GM12874 (cell line): ENCODE measurements around the gene TPI1.

Experiments used
- TF ChIP-seq, protein P1 (sequence below): IDR thresholded peaks from 2 replicates; pipeline ENCODE4 v1.5.1; 2011; ENCODE audit warnings: low read depth, mild to moderate bottlenecking, control low read depth, low read length, moderate library complexity; ENCODE audit not compliant: insufficient read depth

The TPI1 gene

DNA sequence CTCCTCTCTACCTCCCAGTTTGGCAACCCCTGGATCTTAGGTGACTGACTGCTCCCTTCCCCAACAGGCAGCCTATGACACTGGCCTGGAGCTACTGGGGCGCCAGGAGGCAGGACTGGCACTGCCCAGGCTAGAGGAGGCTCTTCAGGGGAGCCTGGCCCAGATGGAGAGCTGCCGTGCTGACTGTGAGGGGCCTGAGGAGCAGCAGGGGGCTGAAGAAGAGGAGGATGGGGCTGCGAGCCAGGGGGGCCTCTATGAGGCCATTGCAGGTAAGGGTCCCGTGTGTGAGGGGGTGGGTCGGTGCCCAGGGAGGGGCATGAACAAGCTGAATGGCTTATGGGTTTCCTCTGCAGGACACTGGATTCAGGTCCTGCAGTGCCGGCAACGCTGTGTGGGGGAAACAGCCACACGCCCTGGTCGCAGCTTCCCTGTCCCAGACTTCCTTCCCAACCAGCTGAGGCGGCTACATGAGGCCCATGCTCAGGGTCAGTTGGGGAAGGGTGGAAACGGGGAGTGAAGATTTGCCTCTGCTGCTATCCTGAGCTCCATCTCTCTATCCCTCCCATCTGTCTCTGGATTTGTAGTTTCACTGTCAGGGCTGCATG is 36.9 kb upstream of the TPI1 start:
- TF ChIP-seq, protein P1, sequence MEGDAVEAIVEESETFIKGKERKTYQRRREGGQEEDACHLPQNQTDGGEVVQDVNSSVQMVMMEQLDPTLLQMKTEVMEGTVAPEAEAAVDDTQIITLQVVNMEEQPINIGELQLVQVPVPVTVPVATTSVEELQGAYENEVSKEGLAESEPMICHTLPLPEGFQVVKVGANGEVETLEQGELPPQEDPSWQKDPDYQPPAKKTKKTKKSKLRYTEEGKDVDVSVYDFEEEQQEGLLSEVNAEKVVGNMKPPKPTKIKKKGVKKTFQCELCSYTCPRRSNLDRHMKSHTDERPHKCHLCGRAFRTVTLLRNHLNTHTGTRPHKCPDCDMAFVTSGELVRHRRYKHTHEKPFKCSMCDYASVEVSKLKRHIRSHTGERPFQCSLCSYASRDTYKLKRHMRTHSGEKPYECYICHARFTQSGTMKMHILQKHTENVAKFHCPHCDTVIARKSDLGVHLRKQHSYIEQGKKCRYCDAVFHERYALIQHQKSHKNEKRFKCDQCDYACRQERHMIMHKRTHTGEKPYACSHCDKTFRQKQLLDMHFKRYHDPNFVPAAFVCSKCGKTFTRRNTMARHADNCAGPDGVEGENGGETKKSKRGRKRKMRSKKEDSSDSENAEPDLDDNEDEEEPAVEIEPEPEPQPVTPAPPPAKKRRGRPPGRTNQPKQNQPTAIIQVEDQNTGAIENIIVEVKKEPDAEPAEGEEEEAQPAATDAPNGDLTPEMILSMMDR: no peak

DNA sequence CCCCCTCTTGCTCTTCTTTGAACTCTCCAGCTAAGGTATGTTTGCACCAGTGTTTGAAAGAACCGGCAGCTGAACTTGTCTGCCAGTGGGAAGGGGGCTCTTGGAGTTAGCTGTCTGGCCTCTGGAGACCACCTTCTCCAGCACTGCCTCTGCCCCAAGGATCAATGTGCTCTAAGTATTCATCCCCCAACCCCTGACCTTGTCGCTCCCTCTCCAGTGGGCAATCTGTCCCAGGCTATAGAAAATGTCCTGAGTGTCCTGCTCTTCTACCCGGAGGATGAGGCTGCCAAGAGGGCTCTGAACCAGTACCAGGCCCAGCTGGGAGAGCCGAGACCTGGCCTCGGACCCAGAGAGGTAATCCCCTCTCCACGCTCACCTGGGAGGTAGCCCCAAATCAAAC is 36.3 kb upstream of the TPI1 start:
- TF ChIP-seq, protein P1: no peak

DNA sequence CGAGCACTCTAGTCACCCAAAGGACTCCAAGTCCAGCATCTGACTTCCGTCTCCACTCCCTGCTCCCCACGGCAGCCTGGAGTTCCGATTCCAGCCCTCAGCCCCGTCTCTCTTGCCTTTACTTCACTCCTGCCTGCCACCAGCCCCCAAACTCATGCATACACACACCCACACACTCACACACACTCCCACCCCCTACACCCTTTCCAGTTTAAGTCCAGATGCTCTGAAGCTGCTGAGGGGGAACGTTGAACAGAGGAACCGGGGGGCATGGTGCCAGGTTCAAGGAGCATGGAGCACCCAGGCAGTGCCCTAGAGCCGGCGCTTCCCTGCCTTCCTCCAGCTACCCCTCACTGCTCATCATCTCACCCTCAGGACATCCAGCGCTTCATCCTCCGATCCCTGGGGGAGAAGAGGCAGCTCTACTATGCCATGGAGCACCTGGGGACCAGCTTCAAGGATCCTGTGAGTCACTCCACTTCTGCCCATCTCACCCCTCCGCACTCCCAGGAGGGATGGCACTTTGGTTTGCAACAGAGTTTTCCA is 35.8 kb upstream of the TPI1 start:
- TF ChIP-seq, protein P1: no peak

DNA sequence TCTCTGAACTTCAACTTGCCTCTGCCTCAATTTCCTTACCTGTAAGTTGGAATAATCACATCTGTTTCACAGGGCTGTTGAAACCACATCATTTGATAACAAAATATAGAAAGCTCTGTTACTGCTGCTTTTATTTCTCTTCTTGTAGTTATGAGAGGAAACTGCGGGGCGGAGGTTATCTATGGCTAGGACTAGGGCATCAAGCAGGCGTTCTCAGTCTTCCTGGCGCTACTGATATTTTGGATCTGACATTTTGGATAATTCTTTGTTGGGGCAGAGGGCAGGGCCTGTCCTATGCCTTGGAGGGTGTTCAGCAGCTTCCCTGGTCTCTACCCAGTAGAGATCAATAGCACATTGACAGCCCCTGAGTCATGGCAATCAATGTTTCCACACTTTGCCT is 35.2 kb upstream of the TPI1 start:
- TF ChIP-seq, protein P1: no peak

DNA sequence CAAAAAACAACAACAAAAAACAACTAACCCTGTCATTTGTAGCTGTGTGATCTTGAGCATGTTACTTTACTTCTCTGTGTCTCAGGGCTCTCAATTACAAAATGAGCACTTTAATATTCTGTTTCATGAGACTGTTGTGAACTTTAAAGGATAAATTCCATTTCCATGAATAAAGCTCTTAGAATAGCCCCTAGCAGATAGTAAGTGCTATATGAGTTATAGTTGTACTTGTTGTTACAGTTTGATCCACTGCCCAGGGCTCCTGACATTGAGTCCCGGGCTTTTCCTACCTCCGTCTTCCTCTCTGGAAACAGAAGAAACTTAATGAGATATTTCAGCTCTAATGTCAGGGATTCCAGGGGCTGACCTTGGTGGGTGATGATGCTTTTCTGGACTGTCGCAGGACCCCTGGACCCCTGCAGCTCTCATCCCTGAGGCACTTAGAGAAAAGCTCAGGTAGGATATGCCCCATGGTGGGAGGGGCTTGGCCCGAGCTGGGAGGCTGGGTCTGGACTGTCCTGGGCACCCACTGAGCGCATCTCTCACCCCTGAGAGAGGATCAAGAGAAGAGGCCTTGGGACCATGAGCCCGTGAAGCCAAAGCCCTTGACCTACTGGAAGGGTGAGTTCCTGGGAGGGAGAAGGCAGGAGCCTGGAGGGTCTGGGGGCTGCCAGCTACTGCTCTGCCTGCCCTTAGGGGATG is 34.0 kb upstream of the TPI1 start:
- TF ChIP-seq, protein P1: no peak

DNA sequence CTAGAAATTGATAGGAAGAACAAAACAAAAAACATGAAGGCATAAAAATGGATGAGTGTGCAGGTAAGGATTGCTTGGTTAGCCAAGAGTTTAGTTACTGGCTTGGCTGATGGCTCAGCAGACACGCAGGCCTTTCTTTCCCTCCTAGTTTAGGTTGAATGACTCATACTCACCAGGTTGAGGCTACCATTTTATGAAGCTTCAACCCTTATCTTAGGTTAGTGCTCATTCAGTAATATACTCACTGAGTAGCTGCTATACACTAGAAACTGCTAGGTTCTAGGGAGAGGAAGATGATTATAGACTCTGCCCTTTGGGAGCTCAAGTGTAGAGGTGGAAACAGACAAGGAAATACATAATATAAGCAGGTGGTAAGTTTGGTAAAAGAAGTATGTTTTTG is 33.1 kb upstream of the TPI1 start:
- TF ChIP-seq, protein P1: no peak

DNA sequence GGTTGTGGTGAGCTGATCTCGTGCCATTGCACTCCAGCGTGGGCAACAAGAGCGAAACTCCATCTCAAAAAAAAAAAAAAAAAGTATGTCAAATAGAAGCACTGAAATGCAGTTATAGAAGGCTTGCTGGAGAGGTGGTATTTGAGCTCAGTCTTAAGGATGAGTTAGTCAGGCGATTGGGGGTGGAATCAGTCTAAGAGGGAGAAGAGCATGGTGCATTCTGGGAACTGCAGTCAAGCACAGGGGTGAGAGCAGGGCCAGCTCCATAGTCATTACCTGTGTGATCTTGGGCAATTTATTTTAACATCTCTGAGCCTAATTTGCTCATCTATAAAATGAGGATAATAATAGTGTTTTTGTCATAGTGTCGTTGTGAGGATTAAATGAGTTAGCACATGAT is 32.5 kb upstream of the TPI1 start:
- TF ChIP-seq, protein P1: no peak
